ENCODE measurements around the gene TIAM2.
"Not testable (repeated sequence)": the region's sequence is repeated elsewhere in the genome, so short reads cannot be mapped to it uniquely, and the experiment has no call there.

The TIAM2 gene

GRCh38 chr6:155106456-155107115 is 111.5 kb downstream of the TIAM2 start:
- DNase-seq = no peak

DNA sequence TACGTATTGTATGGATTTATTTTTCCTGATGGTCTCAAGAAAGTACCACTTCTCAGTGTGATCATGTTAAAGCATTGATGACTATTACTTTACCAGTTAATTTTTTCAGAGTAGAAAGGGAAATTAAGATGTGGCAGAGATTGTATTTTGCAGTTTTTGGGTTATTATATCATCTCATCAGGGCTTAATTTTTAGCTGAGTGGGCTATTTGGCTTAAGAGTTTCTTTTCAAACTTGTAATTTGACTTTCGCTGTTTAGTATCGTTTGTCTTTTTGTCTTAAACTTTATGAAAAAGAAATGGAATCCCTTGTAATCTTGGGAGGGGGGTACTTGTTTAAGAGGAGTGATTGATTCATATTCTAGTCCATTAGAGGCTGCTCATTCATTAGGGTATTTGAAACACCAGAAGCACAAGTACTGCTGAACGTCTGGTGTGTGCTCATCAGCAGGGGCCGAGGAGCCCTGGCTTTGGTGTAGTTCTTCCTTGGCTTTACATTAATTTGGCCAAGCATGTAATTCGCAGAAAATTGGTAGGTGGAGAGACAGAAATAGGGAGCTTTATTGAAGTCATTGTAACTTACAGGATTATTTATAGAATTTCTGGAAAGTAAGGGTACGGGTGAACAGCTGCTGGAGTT is 112.4 kb downstream of the TIAM2 start:
- no peak for DNase-seq

- DNase-seq = no peak
These were observed 113.1 kb downstream of the TIAM2 start for GRCh38 chr6:155108070-155108820.

- no peak for DNase-seq
These were observed 115.6 kb downstream of the TIAM2 start for GRCh38 chr6:155110721-155111120.

DNA sequence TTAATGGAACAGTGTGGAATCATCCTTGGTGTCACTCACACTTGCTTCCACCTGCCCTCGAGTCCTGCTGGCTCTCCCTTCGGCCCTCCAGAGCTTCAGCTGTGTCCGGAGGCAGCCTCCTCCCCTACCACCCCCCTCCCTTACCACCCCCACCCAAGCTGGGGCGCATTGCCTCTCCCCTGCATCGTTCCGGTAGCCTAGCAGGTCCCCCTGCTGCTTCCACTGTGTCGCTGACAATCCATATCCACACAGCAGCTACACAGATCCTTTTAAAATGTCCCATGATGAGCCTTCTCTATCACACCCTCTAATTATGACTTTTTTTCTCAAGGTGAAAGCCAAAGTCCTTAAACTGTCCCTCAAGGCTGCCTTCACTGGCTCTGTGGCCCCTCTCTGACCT is 117.6 kb downstream of the TIAM2 start:
- DNase-seq = no peak

GRCh38 chr6:155115893-155116570 is 120.9 kb downstream of the TIAM2 start:
- no peak for DNase-seq

DNA sequence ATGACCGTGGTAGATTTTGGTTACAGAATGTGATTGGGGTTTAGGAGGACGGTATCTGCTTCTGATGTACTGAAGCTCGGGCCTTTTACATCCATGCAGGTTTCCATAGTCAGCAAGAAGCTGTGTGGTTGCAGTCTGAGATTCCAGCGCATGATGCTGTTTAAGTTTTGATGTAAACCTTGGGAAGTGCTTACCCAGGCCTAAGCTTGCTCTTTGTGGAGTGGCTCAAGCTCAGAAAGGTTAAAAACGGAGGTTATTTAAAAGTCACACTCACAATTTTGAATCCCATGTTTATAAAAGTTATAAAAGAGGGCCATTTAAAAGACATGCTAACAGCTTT is 121.4 kb downstream of the TIAM2 start:
- DNase-seq = no peak

GRCh38 chr6:155117256-155117655 is 122.1 kb downstream of the TIAM2 start:
- DNase-seq = no peak

DNA sequence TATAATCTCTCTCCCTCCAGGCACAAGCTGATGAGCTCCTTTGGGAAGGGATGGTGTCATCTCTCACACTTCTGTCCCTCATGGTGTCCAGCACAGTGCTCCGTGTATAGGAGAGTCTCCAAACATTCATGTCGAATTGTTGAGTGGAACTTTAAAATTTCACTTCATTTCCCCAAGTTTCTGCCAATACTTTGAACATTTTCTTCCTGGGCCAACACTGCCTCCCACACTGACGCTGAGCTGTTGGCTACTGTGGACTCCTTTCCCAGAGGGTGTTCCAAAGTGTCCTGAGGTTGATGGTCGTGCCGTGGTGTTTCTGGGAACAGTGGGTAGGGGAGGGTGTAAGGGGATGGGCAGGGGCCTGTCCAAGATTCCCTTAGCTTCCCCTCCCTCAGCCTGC is 122.7 kb downstream of the TIAM2 start:
- no peak for DNase-seq

- DNase-seq = not testable (repeated sequence)
These were observed 124.1 kb downstream of the TIAM2 start for GRCh38 chr6:155119201-155119600.

- peak in 1 of 2 experiments; percentile 57 for DNase-seq
These were observed 124.9 kb downstream of the TIAM2 start for GRCh38 chr6:155120034-155120433.

DNA sequence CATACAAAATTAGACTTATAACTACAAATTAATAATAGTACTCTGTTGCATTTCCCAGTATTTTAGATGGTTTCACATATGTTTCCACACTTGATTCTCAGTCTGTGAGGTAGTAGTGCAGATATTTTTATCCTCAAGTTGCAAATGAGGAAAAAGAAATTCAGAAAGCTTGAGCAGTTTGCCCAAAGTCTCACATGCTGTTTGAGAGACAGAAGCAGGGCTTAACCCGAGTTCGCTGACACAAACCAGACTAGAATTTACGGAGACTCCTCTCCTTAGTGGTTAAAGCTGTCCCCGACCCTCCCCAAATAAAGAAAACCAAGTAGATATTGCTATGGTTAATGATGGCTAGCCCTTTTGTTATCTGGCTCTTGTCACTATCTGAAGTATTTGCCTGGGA is 126.2 kb downstream of the TIAM2 start:
- DNase-seq = no peak

GRCh38 chr6:155121699-155122098 is 126.6 kb downstream of the TIAM2 start:
- peak; percentile 35 to 75 for DNase-seq

GRCh38 chr6:155122199-155122950 is 127.3 kb downstream of the TIAM2 start:
- DNase-seq = no peak

DNA sequence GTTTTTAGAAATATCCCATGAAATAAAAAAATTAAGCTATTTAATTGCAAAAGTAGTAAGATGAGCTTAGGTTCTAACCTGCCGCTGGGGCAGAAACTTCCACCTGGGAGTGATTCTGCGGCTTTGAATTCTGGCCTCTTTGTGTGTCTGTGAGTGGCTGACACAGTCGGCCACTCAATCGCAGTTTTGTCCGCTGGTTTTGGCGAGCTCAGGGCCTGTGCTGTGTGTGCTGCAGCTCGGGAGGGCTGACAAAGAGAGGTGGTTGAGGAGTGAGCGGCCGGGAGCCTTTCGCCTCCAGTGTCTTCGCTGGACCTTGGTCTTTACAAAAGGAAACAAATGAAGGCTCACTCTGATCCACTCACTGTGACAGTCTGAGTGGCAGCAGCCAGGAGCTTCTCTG is 128.4 kb downstream of the TIAM2 start:
- DNase-seq = no peak

DNA sequence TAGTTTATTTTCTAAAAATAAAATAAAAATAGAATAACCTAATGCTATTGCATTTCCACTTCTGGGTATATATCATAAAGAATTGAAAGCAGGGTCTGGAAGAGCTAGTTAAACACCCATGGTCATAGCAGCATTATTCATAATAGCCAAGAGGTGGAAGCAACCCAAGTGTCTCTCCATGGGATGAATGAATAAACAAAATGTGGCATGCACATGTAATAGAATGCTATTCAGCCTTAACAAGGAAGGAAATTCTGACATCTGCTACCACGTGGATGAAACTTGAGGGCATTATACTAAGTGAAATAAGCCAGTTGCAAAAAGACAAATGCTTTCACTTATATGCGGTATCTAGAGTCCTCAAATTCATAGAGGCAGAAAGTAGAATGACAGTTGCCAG is 130.8 kb downstream of the TIAM2 start:
- no peak for DNase-seq

DNA sequence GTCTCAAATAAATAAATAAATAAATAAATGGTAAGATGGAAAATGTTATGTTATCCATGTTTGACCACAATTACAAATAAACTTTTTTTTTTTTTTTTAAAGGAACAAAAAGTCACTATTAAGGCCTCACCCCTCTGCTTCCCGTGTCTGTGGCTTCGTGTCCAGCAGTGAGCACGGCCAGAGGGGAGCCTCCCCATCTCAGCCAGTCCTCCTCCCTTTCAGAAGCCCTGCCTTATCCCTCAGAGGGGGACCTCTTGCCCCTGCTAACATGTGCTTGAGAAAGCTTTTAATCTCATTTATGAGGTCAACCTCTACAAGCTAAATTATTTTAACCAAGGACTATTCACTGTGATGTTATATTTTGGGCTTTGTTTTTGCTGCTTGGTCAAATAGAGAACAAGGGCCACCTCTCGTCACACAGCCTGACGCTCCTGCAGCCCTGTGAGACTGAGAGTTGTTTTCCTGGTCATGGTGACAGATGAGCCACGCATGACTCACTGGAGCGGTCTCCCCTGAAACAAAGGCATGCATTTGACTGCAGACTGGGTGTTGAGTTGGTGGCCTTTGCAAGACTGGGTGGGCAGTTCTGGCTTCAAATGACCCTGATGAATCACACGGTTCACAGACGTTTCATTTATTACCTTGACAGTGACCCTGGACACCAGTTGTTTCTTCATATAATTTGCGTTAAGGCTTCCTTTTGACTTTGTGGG is 131.8 kb downstream of the TIAM2 start:
- DNase-seq = no peak

DNA sequence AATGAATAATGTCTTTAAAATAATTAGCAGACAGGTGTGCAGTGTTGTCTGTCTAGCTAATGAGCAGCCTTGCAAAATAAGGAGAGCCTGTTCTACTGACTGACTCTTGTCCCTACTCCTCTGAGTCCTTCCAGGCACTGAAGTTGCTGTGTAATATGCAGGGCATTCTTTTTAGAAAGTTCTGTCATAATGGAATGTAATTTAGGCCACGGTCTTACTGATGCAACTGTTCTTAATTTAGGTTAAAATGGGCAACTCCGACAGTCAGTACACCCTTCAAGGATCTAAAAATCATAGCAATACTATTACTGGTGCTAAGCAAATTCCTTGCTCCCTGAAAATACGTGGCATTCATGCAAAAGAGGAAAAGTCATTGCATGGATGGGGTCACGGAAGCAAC is 133.9 kb downstream of the TIAM2 start:
- no peak for DNase-seq

DNA sequence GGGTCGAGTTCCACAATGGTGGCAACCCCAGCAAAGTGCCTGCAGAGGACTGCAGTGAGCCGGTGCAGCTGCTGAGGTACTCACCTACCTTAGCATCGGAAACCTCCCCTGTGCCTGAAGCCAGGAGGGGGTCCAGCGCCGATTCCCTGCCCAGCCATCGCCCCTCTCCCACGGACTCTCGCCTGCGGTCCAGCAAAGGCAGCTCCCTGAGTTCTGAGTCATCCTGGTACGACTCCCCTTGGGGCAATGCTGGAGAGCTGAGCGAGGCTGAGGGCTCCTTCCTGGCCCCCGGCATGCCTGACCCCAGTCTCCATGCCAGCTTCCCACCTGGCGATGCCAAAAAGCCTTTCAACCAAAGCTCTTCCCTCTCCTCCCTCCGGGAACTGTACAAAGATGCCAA is 134.6 kb downstream of the TIAM2 start:
- DNase-seq = no peak

DNA sequence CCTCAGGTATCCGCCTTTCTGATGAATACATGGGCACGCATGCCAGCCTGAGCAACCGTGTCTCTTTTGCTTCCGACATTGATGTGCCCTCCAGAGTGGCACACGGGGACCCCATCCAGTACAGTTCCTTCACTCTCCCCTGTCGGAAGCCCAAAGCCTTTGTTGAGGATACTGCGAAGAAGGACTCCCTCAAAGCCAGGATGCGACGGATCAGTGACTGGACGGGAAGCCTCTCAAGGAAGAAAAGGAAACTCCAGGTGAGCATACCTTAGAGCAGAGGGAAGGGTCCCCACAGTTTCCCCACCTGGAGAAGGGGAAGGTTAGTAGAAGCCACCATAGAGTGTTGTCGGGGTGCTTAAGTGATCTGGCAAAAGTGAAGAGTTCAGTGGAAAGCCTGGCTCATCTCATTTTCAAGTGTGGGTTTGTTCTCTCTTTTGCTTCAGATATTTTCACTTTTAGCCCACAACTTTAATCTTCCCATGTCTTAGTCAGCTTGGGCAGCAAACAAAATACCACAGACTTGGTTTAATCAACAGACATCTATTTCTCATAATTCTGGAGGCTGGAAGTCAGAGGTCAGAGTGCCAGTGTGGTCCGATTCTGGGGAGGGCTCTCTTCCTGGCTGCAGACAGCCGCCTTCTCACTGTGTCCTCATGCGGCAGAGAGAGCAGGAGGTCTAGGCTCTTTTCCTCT is 135.2 kb downstream of the TIAM2 start:
- DNase-seq = no peak

GRCh38 chr6:155132617-155133016 is 137.5 kb downstream of the TIAM2 start:
- DNase-seq = no peak

DNA sequence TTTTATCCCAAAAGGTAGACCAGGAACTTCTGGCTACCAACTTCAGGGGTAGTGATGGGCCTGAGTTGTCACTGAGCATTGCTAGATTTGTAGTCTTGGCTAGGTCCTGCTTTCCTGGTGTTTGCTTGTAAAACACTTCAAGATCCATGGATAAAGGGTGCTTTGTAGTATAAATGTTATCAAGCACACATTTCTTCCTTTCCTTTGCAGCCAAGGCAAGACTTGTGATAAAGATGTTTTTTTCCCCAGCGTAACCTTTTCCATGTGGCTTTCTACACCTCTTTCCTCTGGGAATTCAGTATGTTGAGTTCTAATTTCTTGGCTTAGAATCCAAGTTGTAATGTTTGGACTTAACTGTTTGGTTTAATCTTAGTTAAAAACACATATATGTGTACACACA is 145.9 kb downstream of the TIAM2 start:
- DNase-seq = no peak

All from NCI-H446 (cell line).